Mucosa of descending colon (tissue), 3 donors: ENCODE measurements around the gene TTI1. TPM values are rescaled to one million over a fixed set of nuclear protein-coding genes. Genes with fewer than 3 reads are reported as not detected.

ENCODE experiments used
- ATAC-seq: fragments of 200-7000 bp; cut with Tn5 transposase; one replicate; pipeline ENCODE4 v1.9.1; 2020; ENCODE audit warnings: mild to moderate bottlenecking, moderate library complexity
- DNase-seq, 3 donors: peaks; one replicate each; pipeline ENCODE4 v3.0.0-alpha.2; 2020
- H3K36me3 ChIP-seq: fragments of 200-600 bp; one replicate; pipeline ENCODE4 v1.8.0; 2021; ENCODE audit warnings: low read depth, mild to moderate bottlenecking
- H3K4me1 ChIP-seq: fragments of 200-600 bp; one replicate; pipeline ENCODE4 v1.8.0; 2021; ENCODE audit warnings: low read depth, mild to moderate bottlenecking
- H3K4me3 ChIP-seq: fragments of 200-600 bp; one replicate; pipeline ENCODE4 v1.8.0; 2021; ENCODE audit warnings: mild to moderate bottlenecking
- H3K9me3 ChIP-seq: fragments of 200-600 bp; one replicate; pipeline ENCODE4 v1.8.0; 2021; ENCODE audit warnings: mild to moderate bottlenecking
- CTCF ChIP-seq: fragments of 200-600 bp; IDR thresholded peaks from one replicate; pipeline ENCODE4 v1.8.0; 2022; ENCODE audit warnings: antibody characterized with exemption, mild to moderate bottlenecking
- intact Hi-C, 2 donors: fragments of 100-400 bp; cut with DNase I in 1 of 2; cut with micrococcal nuclease in 1 of 2; formaldehyde crosslinking; loops; one replicate each; pipeline versions ENCODE4 v1.11.0 to v1.11.1; 2022; cut with DNase I, micrococcal nuclease
- total RNA-seq, 3 donors: library from RNA; stranded (reverse); fragmentation: NEBNext Ultra II Directional in 2 of 3; extraction: Animal tissue kit (Norgen Biotek cat#: 25700) in 2 of 3; gene quantifications; one replicate each; pipeline versions ENCODE4 v1.2.1 to v1.2.4, GENCODE V29; 2021 to 2023
- donor health status: DM: no; HTN: no; CAD: no; lungs with moderate emphysema.
- donor health status: DM: no; HTN: no; CAD: no.
- donor health status: DM: no; HTN: yes; CAD: no.

Gene TTI1
- total RNA-seq, 3 donors from 2014 or later: 13.4 to 16.4 (median 14.0) TPM

DNA sequence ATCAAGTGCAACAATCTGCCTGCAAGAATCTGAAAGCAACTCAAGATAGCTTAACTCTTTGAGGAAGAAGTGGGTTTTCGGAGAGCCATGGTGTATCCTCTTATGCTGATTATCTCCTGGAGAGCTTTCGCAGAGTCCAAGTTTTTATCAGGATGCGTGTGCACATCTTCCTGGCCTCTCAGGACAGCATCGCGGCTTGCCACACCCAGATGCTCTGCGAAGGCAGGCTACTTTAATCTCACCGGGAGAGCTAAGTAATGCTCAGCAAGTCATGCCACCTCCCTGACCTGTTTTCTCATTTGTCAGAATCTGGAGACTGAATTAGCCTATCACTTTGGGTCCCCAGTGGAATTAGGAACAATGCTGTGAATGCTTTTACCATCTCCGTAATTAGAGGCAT lies 52.9 kb downstream of the TTI1 start:
- H3K36me3 ChIP-seq: no peaks in the 10 kb centered on the region
- DNase-seq: no peak
- no peaks in the 10 kb centered on the region for H3K9me3 ChIP-seq
- no peaks in the 10 kb centered on the region for H3K4me1 ChIP-seq
- ATAC-seq: no peak
- intact Hi-C loops: no loop called here
- no peak overlapping the region for H3K4me3 ChIP-seq
- no peak for TF ChIP-seq CTCF

DNA sequence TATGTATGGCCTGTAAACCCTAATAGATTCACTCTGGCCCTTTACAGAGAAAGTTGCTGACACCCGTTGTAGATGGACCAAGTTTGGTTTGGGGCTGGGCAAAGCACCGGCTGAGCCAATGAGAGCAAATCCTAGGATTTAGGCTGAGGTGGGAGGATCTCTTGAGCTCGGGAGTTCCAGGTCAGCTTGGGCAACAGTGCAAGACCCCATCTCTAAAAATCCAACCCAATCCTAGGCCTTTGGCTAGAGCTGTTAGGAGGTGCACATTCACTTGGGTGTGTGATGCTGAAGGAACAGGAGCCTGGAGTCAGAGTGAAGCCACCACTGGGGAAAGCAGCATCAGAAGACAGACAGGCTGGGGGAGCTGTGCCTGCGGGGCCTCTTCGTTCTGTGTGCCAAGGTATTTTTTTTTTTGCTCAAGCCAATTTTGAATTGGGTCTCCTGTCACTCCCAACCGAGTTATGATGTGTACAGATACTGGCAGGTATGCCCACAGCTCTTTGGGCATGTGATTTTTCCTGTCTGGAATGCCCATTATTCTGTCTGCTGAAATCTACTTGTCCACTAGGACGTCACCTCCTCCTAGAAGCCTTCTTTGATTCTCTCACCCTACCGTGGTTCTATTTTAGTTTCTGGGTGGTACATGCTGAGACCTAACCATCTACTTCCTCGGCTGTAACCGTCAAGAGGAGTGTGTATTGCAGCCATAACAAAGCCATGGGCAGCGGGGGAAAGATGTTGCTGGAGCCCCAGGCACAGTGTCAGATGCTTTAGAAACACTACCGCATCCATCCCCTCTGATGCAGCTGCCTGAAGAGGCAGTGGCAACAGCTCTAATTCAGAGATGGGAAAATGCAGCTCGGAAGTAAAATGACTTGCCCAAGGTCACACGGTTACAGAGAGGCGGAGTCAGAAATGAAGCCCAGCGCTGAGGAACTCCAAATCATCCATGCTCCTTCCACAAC lies 54.0 kb downstream of the TTI1 start:
- Histone ChIP-seq H3K9me3 (no peaks in the 10 kb centered on the region), H3K36me3 (no peaks in the 10 kb centered on the region), H3K4me1 (no peaks in the 10 kb centered on the region), H3K4me3 (no peak overlapping the region)
- TF ChIP-seq CTCF: no peak
- DNase-seq (no peak), ATAC-seq (no peak)
- intact Hi-C loops: no loop called here

DNA sequence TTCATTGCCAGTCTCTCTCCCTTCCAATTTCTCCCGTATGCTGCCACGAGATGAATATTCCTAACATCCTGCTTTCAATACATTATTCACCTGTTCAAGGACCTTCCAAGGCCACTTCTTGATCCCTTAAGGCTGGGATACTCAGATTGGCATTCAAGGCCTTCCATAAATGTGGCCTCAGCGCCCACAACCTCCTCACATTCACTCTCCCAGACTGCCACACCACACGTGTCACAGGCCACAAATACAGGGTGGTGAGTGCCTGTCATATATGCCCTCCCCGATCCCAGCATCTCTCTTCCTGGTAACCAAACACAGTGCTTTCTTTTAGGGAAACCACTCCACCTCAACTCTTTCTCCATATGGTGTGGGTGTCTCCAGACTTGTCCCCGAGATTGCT lies 55.5 kb downstream of the TTI1 start:
- ATAC-seq: no peak
- DNase-seq: no peak
- no peak overlapping the region for H3K4me3 ChIP-seq
- intact Hi-C loops: no loop called here
- H3K9me3 ChIP-seq: no peaks in the 10 kb centered on the region
- H3K36me3 ChIP-seq: no peaks in the 10 kb centered on the region
- no peaks in the 10 kb centered on the region for H3K4me1 ChIP-seq
- no peak for TF ChIP-seq CTCF

GRCh38 chr20:37977338-37977737 lies 55.9 kb downstream of the TTI1 start:
- H3K9me3 ChIP-seq: no peaks in the 10 kb centered on the region
- TF ChIP-seq CTCF: no peak
- H3K36me3 ChIP-seq: no peaks in the 10 kb centered on the region
- ATAC-seq (no peak), DNase-seq (no peak)
- no peaks in the 10 kb centered on the region for H3K4me1 ChIP-seq
- H3K4me3 ChIP-seq: no peak overlapping the region
- intact Hi-C loops: no loop called here

- DNase-seq: no peak
- no peak for TF ChIP-seq CTCF
- H3K4me1 ChIP-seq: no peaks in the 10 kb centered on the region
- H3K36me3 ChIP-seq: no peaks in the 10 kb centered on the region
- intact Hi-C loops: no loop called here
- no peaks in the 10 kb centered on the region for H3K9me3 ChIP-seq
- no peak overlapping the region for H3K4me3 ChIP-seq
- ATAC-seq: no peak
Measured at GRCh38 chr20:37976887-37977286, 56.4 kb downstream of the TTI1 start.
